ENCODE measurements around the gene FAM43A.

GRCh38 chr3:194672876-194673275 lies 12.8 kb upstream of the FAM43A start:
- TF ChIP-seq CTCF (IDR thresholded peaks at IDR 0.05; ENCODE audit: low read depth, low read length, poor library complexity, severe bottlenecking) (no peak), EZH2phosphoT487 (IDR thresholded peaks at IDR 0.05; ENCODE audit: borderline replicate concordance, low read length) (no peak)
